HPDE6-E6E7 (cell line): Measurements from ENCODE around the gene RBM10.

ENCODE experiments used
- DNase-seq: peaks from one replicate; pipeline ENCODE4 v3.0.0; 2011; ENCODE audit warnings: missing footprints; ENCODE audit errors: extremely low spot score

The RBM10 gene

DNA sequence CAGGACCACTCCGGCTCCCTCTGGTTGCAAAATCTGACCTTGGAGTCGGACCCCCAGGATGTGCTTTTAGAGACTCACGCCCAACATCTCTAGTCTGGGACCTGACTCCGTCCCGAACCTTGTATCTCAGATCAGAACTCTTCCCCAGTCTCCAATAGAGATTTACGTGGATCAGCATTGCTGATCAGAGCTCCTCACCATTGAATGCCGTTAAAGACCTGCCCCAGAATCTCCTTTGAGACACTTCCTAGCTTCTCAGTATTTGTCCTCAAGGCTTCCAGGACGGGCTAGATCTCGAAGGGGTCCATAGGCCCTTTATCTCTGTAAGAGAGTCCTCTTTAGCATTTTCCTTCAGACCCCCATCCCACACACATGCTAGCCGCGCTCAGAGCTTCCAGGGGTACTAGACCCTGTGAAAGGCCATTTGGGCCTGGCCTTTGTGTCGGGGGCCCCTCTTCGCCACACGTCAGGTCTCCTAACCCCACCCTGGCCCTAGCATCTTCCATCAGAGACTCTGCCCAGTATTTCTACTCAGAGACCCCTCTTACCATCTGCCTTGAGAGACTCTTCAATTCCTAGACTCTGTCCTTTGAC, 49.3 kb downstream of the RBM10 start:
- DNase-seq = no peak

DNA sequence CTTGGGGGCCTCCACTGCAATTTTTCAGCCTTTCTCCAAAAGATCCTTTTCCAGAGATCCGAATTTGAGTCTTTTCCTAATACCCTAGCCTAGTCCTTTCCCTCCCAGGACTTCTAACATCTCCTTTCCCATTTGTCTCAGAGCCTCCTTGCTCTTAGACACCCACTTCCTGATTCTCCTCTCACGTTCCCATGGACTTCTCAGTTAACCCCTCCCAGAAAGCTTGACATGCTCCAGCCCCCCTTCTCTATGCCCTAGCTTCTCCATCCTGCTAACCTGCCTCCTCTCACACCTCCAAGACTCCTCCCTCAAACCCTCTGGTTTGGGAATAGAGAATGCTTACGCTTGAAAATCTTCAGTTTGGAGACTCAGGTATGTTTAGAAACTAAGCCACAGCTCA, 51.1 kb downstream of the RBM10 start:
- DNase-seq = no peak

DNA sequence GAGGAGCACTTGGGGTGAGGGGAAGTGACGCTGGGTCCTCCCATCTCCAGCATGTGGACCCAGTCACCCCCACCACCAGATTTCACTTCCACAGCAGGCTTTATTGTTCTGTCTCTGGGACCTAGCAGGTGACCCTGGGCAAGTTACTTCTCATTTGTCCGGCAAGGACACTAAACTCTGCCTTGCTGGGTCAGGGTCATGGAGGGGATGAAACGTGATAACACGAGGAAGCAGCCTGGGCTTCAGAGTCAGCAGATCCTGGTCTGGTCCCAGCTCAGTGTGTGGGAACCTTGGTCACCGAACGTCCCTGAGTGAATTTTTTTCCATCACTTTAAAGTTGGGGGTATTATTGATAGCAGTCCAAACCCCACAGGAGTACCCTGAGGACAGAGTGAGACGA, 52.5 kb downstream of the RBM10 start:
- DNase-seq = no peak

DNA sequence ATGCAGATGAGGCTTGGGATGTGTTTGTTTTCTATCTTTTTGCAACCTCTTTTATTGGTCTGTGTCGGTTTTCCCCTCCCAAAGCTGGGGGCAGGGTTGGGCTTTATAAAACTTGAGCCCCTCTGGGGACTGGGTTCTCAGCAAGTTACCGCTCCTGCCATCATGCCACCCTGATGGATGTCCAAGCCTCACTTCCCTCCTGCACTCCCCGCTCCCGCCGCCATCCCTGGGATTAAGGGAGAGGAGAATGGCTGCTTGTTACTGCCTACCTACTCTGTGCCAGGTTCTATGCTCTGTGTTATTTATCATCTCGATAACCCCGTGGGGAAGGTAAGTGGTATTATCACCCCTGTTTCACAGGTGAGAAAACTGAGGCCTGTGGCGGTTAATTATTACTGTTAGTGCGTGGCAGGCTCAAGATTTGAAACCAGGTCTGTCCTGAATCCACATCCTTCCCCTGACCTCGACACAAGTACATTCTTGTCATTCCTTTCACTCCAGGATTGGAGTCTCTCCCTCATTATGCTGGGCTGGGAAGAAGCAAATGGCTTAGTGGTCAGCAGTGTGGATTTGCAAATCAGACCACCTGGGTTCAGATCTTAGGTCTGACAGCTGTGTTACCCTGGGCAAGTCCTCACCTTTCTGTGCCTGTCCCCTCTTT, 53.1 kb downstream of the RBM10 start:
- DNase-seq = no peak

DNA sequence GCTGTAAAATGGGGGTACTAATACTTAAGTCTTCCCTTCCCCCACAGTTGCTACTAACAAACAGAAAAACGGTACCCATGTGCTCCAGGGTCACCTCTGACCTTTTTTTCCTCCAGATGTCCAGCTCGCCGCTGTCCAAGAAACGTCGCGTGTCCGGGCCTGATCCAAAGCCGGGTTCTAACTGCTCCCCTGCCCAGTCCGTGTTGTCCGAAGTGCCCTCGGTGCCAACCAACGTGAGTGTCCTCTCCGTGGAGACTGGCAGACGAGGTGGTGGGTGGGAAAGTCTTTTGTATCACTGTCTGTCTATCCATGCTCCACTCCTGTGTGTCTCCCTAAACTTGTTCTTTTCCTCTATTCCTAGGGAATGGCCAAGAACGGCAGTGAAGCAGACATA, 53.7 kb downstream of the RBM10 start:
- no peak for DNase-seq

DNA sequence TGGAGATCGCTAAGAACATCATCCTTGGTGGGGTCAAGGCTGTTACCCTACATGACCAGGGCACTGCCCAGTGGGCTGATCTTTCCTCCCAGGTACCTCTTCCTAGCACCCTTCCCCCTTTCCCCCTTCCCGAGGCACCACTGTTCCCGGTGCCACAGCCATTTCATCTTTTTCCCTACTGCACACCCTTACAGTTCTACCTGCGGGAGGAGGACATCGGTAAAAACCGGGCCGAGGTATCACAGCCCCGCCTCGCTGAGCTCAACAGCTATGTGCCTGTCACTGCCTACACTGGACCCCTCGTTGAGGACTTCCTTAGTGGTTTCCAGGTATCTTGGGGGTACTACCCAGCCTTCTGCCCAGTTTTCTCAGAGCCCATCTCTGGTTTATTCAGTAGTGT, 54.3 kb downstream of the RBM10 start:
- no peak for DNase-seq

DNA sequence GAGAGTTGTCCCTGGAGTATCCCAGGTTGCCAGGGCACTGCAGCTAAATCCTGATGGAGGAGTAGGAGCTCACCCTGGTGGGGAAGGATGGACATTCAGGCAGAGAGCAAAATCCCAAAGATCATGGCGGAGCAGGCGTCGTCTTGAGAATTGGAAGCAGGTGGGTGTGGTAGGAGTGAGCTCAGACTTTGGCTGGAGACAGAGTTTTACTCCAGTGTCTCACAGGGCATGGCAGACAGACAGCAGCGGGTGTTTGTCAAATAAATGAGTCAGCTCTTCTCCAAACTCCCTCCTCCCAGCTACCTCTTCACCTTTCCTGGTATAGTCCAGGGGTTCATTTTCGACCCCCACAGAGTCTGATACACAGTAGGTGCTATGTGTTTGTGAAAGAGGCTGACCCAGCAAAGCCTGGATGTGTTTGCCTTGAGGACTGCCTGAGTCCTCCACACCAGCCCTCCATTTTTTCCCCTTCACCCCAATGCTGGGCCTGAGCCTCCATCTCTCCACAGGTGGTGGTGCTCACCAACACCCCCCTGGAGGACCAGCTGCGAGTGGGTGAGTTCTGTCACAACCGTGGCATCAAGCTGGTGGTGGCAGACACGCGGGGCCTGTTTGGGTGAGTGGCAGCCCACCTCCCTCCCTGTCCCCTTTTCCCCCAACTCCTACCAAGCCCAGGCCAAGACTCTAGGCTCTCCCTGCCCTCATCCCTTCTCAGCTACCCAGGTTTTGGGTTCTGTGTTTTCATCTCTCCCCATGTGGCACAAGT, 55.5 kb downstream of the RBM10 start:
- DNase-seq = no peak

DNA sequence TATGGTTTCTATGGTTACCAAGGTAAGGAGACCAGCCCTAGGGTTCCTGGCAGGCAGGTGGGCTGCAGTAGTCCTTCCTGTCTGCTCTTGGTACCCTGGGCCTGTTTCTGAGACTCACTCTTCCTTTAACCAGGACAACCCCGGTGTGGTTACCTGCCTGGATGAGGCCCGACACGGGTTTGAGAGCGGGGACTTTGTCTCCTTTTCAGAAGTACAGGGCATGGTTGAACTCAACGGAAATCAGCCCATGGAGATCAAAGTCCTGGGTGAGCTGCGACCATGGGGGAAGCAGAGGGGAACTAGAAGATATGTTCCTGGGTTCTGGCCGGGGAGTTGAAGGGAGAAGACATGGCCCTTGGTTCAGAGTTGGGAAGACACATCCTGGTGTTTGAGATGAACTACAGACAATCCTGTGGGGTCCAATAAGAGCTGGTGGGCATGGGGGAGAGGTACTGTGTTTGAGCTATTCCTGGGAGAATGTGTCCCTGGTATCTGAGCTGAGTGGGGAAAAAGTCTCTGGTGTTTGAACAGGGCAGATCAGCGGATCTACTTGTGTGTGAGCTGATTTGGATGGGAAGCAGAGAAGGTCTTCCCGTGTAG, 56.4 kb downstream of the RBM10 start:
- no peak for DNase-seq

DNA sequence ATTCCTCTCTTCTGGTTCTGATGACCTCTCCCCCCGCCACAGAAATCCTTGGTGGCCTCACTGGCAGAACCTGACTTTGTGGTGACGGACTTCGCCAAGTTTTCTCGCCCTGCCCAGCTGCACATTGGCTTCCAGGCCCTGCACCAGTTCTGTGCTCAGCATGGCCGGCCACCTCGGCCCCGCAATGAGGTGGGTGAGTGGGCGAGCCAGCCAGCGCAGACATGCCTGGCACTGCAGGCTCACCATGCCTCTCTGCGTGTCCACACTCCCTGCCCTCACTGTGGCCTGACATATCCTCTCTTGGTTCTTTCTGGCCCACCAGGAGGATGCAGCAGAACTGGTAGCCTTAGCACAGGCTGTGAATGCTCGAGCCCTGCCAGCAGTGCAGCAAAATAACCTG, 57.3 kb downstream of the RBM10 start:
- no peak for DNase-seq

DNA sequence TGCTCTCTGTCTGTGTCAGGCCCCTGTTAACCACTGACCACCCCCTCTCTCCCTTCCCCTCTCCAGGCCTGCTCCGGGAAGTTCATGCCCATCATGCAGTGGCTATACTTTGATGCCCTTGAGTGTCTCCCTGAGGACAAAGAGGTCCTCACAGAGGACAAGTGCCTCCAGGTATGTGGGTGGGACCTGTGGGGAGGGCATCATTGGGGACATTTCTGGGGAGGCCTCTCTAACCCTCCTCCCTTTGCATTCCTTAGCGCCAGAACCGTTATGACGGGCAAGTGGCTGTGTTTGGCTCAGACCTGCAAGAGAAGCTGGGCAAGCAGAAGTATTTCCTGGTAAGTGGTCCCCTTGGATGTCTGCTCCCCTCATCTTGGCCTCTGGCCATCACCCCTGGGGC, 57.9 kb downstream of the RBM10 start:
- no peak for DNase-seq

DNA sequence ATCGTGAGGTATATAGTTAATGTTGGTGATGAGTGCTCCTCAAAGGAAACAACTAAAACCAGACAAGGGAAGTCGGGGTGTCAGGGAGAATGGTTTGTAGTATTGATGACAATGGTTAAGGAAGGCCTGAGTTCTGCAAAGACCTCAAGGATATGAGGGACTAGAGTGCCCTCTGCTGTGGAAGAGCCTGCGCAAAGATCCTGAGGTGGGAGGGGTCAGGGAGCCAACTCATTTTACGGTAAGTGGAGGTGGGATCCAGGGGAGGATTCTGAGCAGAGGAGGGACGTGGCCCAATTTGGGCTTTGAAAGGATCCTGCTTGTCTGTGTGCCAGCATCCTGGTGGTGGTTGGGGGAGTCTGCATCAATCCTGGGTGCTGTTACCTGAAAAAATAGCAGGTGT, 59.9 kb downstream of the RBM10 start:
- DNase-seq = no peak

DNA sequence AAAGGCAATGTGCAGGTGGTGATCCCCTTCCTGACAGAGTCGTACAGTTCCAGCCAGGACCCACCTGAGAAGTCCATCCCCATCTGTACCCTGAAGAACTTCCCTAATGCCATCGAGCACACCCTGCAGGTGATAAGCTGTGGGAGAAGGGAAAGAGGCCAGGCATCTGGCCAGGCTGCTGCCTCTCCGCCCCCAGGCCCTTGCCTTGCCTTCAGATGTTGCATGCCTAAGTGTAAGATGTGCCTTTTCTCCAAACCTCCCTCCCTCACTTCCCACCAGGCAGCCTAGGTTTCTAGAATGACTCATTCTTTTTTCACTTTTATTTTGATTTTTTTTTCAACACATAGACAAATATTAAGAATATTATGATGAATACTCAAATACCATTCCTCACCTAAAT, 61.3 kb downstream of the RBM10 start:
- DNase-seq = no peak

DNA sequence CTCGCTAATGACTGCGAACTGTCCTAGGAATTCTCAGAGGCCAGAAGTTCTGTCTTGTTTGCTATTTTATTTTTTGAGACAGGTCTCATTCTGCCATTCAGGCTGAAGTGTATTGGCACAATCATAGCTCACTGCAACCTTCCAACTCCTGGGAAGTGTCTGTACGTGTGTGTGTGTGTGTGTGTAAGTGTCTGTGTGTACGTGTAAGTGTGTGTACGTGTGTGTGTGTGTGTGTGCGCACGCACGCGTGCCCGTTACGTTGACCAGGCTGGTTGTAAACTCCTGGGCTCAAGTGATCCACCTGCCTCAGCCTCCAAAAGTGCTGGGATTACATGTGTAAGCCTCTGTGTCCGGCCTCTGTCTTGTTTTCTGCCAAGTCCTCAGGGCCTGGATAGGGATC, 63.1 kb downstream of the RBM10 start:
- DNase-seq = no peak

DNA sequence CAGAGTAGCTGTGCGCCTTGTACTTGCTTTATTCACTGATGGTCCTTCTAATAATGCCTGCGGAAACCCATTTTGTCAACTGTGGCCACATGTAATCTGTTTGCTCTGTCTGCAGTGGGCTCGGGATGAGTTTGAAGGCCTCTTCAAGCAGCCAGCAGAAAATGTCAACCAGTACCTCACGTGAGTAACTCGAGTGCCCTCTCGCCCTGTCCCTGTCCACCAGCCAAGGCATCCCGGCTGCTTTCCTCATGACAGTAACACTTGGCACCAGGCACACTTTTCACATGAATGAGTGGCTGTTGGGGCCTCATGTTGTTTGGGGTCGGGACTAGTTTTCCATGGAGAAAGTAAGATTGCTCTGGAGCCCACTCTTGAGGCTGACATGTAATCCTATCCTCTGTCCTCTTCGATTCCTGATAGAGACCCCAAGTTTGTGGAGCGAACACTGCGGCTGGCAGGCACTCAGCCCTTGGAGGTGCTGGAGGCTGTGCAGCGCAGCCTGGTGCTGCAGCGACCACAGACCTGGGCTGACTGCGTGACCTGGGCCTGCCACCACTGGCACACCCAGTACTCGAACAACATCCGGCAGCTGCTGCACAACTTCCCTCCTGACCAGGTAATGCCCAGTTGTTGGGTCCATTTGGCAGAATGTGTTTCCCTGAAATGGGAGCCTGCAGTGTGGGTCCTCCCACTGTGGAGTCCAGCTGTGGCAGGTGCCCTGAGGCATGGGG, 64.7 kb downstream of the RBM10 start:
- DNase-seq = no peak

DNA sequence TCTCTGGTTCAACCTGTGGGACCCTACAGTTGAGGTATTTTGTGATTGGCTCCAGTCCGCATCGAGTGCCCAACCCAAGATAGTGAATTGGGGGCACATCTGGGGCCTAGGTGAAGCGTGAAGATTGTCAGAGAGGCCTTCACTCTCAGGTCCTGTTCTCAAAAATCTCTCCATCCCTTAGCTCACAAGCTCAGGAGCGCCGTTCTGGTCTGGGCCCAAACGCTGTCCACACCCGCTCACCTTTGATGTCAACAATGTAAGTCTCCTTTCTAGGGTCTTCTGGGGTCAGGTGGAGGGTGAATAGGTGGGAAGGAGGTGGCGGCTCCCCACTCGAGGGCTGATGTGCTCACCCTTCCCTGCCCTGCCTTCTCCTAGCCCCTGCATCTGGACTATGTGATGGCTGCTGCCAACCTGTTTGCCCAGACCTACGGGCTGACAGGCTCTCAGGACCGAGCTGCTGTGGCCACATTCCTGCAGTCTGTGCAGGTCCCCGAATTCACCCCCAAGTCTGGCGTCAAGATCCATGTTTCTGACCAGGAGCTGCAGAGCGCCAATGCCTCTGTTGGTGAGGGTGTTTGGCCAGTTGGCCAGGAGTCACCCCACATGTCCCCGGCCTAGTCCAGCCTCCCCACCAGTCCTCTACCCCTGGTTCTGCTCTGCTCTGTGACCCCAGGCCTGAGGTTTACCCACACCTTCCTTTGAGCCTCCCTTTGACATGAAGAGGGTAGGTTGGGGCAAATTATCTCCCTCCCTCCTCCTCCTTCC, 65.8 kb downstream of the RBM10 start:
- DNase-seq = no peak

DNA sequence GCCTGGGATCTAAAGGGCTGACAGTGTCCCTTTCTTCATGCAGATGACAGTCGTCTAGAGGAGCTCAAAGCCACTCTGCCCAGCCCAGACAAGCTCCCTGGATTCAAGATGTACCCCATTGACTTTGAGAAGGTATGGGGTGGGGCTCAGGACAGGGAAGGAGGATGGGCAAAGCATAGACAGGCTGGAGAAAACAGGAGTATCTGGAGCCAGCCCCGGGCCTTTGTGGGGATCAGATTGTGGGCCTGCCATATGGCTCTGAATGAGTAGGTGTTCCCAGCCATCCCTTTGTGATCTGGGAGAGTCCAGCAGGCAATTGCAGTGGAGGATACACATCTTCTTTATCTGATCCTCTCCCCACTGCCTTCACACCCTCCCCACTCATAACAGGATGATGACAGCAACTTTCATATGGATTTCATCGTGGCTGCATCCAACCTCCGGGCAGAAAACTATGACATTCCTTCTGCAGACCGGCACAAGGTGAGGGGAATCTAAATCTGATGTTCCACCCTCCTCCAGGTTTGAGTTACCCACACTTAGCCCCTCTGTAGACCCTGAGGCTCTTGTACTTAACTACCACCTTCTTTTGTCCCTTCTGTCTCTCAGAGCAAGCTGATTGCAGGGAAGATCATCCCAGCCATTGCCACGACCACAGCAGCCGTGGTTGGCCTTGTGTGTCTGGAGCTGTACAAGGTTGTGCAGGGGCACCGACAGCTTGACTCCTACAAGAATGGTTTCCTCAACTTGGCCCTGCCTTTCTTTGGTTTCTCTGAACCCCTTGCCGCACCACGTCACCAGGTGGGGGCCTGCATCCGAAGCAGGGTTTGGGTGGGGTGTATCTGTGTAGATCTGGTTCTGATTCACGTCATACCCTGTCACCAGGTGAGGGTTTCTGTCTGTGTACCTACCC, 67.6 kb downstream of the RBM10 start:
- no peak for DNase-seq

DNA sequence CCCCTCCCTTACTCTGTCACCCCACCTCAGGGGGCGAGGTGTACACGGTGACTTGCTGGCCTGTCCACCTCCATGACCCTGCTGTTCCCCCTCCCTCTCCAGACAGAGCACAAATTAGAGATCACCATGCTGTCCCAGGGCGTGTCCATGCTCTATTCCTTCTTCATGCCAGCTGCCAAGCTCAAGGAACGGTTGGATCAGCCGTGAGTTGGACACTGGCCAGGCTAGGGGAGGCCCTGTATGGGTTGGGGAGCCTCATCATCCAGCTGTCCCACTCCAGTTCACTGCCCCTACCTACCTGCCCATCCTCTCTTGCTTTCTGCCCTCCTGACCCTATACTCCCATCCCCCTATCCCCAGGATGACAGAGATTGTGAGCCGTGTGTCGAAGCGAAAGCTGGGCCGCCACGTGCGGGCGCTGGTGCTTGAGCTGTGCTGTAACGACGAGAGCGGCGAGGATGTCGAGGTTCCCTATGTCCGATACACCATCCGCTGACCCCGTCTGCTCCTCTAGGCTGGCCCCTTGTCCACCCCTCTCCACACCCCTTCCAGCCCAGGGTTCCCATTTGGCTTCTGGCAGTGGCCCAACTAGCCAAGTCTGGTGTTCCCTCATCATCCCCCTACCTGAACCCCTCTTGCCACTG, 69.5 kb downstream of the RBM10 start:
- no peak for DNase-seq

DNA sequence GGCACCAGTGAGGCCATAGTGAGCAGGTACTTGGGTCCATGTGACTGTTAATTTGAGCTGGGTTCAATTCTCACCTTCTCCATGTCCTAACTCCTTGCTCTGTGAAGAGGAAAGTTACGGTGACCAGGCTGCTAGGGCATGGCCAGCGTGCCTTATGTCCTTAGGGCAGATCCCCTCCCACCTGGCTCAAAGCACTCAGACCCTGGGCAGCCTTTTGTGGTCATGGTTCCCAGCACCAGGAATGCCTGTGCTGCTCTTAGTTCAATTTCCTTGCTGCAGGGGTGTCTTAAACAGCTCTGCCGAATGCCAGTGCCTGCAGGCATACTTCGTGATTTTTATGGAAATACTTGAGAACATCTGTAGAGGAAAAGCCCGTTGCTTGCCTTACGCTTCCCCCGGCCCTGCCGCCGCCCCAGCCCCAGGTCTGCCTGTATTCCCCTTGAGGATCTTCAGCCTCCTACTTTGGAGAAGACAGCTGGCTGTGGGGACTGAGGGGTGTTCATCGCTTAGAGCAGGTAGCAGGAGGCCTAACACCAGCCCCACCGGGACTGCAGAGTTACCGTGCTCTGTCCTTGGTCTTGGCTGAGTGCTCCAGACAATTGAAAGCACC, 70.4 kb downstream of the RBM10 start:
- no peak for DNase-seq

DNA sequence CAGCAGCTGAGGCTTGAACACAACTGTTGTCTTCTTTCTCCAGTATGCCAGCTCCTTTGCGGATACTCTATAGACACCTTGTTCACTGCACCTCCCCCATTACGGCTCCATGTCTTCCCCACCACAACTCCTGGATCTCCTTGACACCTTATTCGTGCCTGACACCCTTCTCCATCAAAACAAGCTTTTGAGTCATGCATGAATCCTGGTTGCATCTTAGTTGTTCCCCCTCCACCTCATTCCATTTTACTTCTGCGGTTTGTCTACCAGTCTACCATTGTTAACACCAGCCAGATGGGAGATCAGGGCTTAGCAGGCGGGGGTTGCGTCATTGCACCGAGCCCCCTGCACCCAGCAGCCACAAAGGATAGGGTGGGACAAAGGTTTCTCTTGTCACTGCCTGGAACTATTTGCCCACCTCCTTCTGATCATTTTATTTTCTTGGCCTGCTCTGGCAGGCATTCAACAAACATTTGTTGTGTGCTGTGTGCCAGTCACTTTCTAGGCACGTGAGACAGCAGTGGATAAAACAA, 71.4 kb downstream of the RBM10 start:
- DNase-seq = no peak
